Fibroblast of the aortic adventitia (primary cell): Measurements from ENCODE around the gene CD200R1. TPM values are rescaled to one million over a fixed set of nuclear protein-coding genes. Genes with fewer than 3 reads are reported as not detected.

Source experiments
- DNase-seq: peaks from one replicate; pipeline ENCODE4 v3.0.0-alpha.2; 2010; ENCODE audit warnings: low read depth
- H3K4me3 ChIP-seq: 2 replicates; pipeline ENCODE4 v1.5.1; 2011; ENCODE audit warnings: low read depth, mild to moderate bottlenecking, control low read depth, low read length, moderate library complexity
- total RNA-seq: library from RNA; depleted of rRNA; stranded (reverse); fragments of >200 nt; gene quantifications from 2 replicates; pipeline ENCODE4 v1.2.3, GENCODE V29; 2012; ENCODE audit warnings: low replicate concordance
- TF ChIP-seq, protein P1 (sequence below): IDR thresholded peaks from 2 replicates; pipeline ENCODE4 v1.5.1; 2011; ENCODE audit warnings: mild to moderate bottlenecking, low read length, control low read depth, inconsistent platforms; ENCODE audit not compliant: insufficient read depth

Gene CD200R1
- total RNA-seq, 1 donor = not detected

DNA sequence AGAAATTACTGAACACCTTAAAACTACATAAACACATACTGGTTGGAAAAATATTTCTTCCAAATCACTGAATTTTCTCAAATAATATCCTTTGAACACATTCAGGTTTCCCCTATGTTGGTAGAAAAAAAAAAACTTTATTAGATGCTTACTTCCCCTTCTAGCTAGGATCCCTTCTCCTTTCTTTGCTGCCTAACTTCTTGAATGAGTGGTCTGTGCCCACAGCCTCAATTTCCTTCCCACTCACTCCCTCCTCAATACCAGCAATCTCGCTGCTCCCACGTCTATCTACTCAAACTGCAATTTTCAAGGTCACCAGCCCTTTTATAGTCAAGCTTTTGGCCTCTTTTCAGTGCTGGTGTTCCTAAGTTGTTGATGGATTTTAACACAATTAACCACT is 8.3 kb downstream of the CD200R1 start:
- H3K4me3 ChIP-seq = no peak overlapping the region
- TF ChIP-seq, protein P1, sequence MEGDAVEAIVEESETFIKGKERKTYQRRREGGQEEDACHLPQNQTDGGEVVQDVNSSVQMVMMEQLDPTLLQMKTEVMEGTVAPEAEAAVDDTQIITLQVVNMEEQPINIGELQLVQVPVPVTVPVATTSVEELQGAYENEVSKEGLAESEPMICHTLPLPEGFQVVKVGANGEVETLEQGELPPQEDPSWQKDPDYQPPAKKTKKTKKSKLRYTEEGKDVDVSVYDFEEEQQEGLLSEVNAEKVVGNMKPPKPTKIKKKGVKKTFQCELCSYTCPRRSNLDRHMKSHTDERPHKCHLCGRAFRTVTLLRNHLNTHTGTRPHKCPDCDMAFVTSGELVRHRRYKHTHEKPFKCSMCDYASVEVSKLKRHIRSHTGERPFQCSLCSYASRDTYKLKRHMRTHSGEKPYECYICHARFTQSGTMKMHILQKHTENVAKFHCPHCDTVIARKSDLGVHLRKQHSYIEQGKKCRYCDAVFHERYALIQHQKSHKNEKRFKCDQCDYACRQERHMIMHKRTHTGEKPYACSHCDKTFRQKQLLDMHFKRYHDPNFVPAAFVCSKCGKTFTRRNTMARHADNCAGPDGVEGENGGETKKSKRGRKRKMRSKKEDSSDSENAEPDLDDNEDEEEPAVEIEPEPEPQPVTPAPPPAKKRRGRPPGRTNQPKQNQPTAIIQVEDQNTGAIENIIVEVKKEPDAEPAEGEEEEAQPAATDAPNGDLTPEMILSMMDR = no peak

DNA sequence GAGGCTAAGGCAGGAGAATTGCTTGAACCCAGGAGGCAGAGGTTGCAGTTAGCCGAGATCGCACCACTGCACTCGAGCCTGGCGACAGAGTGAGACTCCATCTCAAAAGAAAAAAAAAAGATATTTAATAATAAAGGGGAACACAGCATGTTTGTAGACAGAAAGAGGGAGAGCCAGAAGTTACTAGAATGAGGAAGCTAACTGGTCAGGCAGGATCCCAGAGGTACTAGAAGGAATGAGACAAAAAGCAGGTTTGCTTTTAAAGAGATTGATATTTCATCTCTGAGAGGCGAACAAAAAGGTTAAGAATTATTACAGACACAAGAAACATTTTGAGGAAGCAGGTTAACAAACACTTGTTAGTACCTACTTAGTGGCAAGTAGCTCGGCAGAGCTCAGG is 9.2 kb downstream of the CD200R1 start:
- TF ChIP-seq, protein P1 = no peak
- H3K4me3 ChIP-seq = no peak overlapping the region
- no peak for DNase-seq

More for the DNA sequence above, 8.3 kb downstream of the CD200R1 start:
- DNase-seq = no peak

DNA sequence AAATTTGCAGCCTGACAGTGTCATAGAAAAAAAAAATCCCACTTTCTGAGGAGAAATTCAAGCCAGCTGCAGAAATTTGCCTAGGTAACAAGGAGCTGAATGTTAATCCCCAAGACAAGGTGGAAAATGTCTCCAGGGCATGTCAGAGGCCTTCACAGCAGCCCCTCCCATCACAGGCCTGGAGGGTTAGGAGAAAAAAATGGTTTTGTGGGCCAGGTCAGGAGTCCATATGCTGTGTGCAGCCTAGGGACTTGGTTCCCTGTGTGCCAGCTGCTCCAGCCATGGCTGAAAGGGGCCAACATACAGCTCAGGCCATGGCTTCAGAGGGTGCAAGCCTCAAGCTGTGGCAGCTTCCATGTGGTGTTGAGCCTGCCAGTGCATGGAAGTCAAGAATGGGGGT is 11.2 kb downstream of the CD200R1 start:
- TF ChIP-seq, protein P1 = no peak
- DNase-seq = no peak
- no peak overlapping the region for H3K4me3 ChIP-seq

DNA sequence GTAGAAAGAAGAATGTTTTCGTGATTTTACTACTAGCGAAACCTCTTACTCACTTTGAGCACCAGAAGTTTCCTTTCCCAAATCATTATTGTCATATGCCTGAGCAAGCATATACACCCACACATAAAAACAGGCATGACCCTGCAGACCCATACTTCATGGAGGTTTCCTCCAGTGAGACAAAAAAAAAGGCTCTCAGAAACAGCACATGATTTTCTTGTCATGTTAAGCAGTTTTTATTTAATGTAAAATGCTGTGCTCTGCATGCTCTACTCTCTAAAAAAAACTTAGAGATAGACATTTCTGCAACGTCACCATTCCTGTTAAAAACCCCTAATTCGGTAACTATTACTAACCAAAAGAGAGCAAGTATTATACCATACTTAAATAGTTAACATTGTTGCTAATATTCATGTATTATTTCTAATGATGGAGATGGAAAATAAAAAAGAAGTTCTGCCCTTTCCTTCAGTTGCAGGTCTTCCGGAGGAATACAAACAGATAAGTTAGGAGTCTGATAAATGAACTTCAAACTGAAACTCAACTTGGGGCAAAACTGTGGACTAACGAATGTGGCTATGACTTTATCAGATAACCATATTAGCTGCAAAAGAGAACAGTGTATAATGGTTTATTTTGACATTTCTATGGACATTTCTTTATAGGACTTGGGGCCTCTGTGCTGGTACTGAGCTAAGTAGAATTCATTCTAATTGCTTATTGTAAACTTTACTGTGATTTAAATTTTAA is 15.9 kb downstream of the CD200R1 start:
- TF ChIP-seq, protein P1 = no peak
- no peak overlapping the region for H3K4me3 ChIP-seq
- no peak for DNase-seq

DNA sequence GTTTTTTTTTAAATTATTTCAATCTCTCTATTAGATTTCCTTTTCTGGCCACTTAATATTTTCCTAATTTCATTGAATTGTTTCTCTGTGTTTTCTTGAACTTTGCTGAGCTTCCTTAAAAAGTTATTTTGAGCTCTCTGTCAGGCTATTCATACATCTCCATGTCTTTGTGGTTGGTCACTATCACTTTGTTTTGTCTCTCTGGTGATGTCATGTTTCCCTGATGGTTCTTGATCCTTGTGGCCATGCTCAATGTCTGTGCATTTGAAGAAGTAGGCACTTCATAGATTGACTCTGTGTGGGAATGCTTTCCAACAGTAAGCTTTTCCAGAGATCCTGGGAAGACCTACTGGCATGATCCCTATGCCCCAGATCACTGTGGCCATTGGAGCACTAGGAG is 18.6 kb downstream of the CD200R1 start:
- TF ChIP-seq, protein P1 = no peak
- H3K4me3 ChIP-seq = no peak overlapping the region
- DNase-seq = no peak

DNA sequence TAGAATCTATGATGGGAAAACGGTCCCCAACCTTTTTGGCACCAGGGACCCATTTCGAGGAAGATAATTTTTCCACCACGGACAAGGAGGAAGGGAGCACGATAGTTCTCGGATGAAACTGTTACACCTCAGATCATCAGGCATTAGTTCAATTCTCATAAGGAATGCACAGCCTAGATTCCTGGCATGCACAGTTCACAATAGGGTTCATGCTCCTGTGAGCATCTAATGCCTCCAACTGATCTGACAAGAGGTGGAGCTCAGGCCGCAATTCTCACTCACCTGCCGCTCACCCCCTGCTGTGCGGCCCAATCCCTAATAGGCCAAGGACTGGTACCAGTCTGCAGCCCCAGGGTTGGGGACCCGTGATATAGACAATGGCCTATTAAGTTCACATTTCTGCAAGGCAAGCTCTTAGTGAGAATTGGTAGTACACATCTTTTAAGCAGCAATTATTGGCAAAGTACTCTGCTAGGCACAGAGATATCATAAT is 26.5 kb downstream of the CD200R1 start:
- DNase-seq = no peak
- no peak overlapping the region for H3K4me3 ChIP-seq
- TF ChIP-seq, protein P1 = no peak
